ENCODE data around the gene CROCC.

DNA sequence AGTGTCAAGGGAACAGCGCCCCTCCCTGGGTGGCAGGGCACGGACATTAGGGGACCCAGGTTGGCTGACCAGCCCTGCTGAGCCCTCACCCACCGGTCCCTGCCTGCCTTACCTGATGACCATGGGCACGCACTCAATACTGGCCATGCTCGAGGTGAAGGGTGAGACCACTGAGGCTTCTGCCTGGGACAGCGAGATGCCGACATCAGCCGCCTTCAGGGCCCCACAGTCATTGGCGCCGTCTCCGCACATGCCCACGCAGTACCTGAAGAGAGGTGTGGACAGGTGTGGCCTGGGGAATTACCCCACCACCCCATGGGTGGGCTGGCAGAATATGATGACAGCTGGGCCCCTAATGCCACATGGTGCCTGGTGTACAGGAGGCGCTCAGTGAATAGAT is 66.5 kb downstream of the CROCC start:
- no peak for TF ChIP-seq TRIM28 (IDR thresholded peaks at IDR 0.05)
- TF ChIP-seq, protein P1, sequence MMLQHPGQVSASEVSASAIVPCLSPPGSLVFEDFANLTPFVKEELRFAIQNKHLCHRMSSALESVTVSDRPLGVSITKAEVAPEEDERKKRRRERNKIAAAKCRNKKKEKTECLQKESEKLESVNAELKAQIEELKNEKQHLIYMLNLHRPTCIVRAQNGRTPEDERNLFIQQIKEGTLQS (IDR thresholded peaks at IDR 0.05) = no peak
- TF ChIP-seq, protein P1 (CRISPR knock-in tag; conservative IDR thresholded peaks at IDR 0.05) = no peak
- TF ChIP-seq PHF8 (IDR thresholded peaks at IDR 0.05; ENCODE audit: borderline replicate concordance, low read length) = no peak
- TF ChIP-seq HNRNPK (IDR thresholded peaks at IDR 0.05; ENCODE audit: low read depth, low read length, poor library complexity, severe bottlenecking) = no peak
- TF ChIP-seq ZNF140 (CRISPR knock-in tag; IDR thresholded peaks at IDR 0.05) = no peak
- TF ChIP-seq, protein P2, sequence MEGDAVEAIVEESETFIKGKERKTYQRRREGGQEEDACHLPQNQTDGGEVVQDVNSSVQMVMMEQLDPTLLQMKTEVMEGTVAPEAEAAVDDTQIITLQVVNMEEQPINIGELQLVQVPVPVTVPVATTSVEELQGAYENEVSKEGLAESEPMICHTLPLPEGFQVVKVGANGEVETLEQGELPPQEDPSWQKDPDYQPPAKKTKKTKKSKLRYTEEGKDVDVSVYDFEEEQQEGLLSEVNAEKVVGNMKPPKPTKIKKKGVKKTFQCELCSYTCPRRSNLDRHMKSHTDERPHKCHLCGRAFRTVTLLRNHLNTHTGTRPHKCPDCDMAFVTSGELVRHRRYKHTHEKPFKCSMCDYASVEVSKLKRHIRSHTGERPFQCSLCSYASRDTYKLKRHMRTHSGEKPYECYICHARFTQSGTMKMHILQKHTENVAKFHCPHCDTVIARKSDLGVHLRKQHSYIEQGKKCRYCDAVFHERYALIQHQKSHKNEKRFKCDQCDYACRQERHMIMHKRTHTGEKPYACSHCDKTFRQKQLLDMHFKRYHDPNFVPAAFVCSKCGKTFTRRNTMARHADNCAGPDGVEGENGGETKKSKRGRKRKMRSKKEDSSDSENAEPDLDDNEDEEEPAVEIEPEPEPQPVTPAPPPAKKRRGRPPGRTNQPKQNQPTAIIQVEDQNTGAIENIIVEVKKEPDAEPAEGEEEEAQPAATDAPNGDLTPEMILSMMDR (IDR thresholded peaks at IDR 0.05 in 2 of 3, conservative IDR thresholded peaks at IDR 0.05 in 1 of 3; ENCODE audit: insufficient read depth in 2 of 3, low read depth in 1 of 3, low read length in 3 of 3) = no peak
